Peyer's patch (tissue), 4 donors: ENCODE results near the gene CACNA1S. TPM values are rescaled to one million over a fixed set of nuclear protein-coding genes. Genes with fewer than 3 reads are reported as not detected.

Experiments
- DNase-seq, 3 donors: peaks; one replicate each; pipeline ENCODE4 v3.0.0-alpha.2; 2017 to 2019
- H3K27ac ChIP-seq, 4 donors: fragments of 200-600 bp; sonication (generic); one replicate each; pipeline ENCODE4 v1.5.1; 2016 to 2019
- H3K27me3 ChIP-seq, 2 donors: fragments of 200-600 bp; sonication (generic); one replicate each; pipeline ENCODE4 v1.5.1; 2019
- H3K36me3 ChIP-seq, 3 donors: fragments of 200-600 bp; sonication (generic); one replicate each; pipeline ENCODE4 v1.5.1; 2016 to 2019
- H3K4me1 ChIP-seq, 4 donors: fragments of 200-600 bp; sonication (generic); one replicate each; pipeline ENCODE4 v1.5.1; 2016 to 2019
- H3K4me3 ChIP-seq, 4 donors: fragments of 200-600 bp; sonication (generic); 1 replicate in 3 of 4; 2 replicates in 1 of 4; pipeline ENCODE4 v1.5.1; 2016 to 2019; ENCODE audit warnings: mild to moderate bottlenecking in 1 of 4
- H3K9me3 ChIP-seq, 4 donors: fragments of 200-600 bp; sonication (generic); one replicate each; pipeline ENCODE4 v1.5.1; 2016 to 2019; ENCODE audit warnings: mild to moderate bottlenecking in 1 of 4
- CTCF ChIP-seq, 6 experiments: fragments of 450-650 bp in 4 of 6; fragments of 200-600 bp in 2 of 6; sonication (generic) in 1 of 6; IDR thresholded peaks; one replicate each; pipeline ENCODE4 v1.5.1; 2017 to 2019; ENCODE audit warnings: antibody characterized with exemption in 6 of 6, mild to moderate bottlenecking in 3 of 6, moderate library complexity in 1 of 6
- POLR2A ChIP-seq, 2 donors: fragments of 450-650 bp; IDR thresholded peaks; one replicate each; pipeline ENCODE4 v1.5.1; 2017; ENCODE audit warnings: antibody characterized with exemption in 2 of 2, mild to moderate bottlenecking in 2 of 2, moderate library complexity in 2 of 2
- total RNA-seq, 4 donors: library from RNA; depleted of rRNA; stranded (reverse); fragments of >200 nt; gene quantifications; one replicate each; pipeline ENCODE4 v1.1.0, GENCODE V29; 2016

The CACNA1S gene
- total RNA-seq: not detected

GRCh38 chr1:201112173-201112731, at the start of gene CACNA1S:
CACNA1S (minus strand) TSS chr1:201112426; CDS start chr1:201112339, 87 bp downstream.
- no peaks in the 10 kb centered on the region for H3K27me3 ChIP-seq
- peaks cover 0 to 6% (median 0%) of the 10 kb centered on the region in 4 donors for H3K4me1 ChIP-seq
- no peaks in the 10 kb centered on the region for H3K9me3 ChIP-seq
- TF ChIP-seq CTCF (IDR thresholded peaks at IDR 0.05) (no peak), POLR2A (IDR thresholded peaks at IDR 0.05) (no peak)
- DNase-seq: no peak
- no peak within 1 kb of the TSS for H3K27ac ChIP-seq
- no peak within 1 kb of the TSS for H3K4me3 ChIP-seq
- no peaks in the 10 kb centered on the region for H3K36me3 ChIP-seq

DNA sequence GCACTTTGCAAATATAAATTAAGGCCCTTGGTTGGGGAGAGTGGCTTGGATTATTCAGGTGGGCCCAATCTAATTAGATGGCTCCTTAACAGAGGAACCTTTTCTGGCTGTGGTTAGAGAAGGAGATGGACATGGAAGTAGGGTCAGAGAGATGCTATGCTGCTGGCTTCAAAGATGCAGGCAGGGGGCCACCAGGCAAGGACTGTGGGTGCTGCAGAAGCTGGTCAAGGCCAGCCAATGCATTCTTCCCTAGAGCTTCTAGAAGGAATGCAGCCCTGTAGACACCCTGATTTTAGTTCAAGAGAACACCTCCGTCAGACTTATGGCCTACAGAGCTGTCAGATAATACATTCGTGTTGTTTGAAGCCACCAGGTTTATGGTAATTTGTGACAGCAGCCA, 45.7 kb upstream of the CACNA1S start:
- TF ChIP-seq POLR2A (IDR thresholded peaks at IDR 0.05) (no peak), CTCF (IDR thresholded peaks at IDR 0.05) (no peak)
- Histone ChIP-seq H3K4me1 (peaks cover 0 to 12% (median 3%) of the 10 kb centered on the region in 4 donors), H3K27ac (no peak overlapping the region), H3K4me3 (no peak overlapping the region), H3K27me3 (no peaks in the 10 kb centered on the region), H3K36me3 (no peaks in the 10 kb centered on the region), H3K9me3 (no peaks in the 10 kb centered on the region)
- DNase-seq: no peak

DNA sequence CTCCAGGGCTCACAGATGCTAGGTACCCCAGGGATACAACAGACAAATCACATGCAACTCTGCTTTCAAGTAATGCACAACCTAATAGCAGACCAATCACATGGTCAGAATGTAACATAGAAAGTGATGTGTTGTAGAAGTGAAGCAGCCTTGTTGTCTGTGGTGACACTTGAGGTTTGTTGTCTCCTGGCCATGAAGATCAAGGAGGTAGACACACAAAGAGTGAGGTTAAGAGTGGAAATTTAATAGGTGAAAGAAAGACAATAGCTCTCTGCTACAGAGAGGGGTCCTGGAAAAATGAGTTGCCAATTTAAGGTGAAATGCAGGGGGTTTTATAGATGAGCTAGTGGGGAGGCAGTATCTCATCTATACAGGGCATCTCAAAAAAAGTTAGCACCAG, 44.6 kb upstream of the CACNA1S start:
- no peak for TF ChIP-seq CTCF (IDR thresholded peaks at IDR 0.05)
- TF ChIP-seq POLR2A (IDR thresholded peaks at IDR 0.05): no peak
- no peak overlapping the region for H3K27ac ChIP-seq
- H3K27me3 ChIP-seq: no peaks in the 10 kb centered on the region
- no peak for DNase-seq
- H3K4me3 ChIP-seq: no peak overlapping the region
- no peaks in the 10 kb centered on the region for H3K36me3 ChIP-seq
- no peaks in the 10 kb centered on the region for H3K9me3 ChIP-seq
- peaks cover 0 to 12% (median 3%) of the 10 kb centered on the region in 4 donors for H3K4me1 ChIP-seq

DNA sequence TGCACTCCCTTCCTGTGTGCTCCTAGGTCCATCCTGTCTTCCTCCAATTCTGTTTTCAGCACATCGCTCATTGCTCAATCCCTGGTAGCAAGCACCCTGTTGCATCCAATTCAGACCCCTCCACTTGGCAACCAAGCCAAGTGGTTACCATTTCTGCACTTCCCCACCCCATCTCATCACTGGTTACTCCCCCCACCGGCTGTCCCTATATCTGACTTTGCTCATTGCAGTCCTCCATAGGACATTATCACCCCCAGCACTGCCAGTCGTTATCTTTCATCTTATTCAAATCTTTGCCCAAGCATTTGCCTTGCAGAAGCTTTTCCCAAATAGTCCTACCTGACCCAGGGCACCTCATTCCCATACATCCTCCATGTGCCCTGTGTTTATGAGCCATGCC, 44.1 kb upstream of the CACNA1S start:
- Histone ChIP-seq H3K27me3 (no peaks in the 10 kb centered on the region), H3K9me3 (no peaks in the 10 kb centered on the region), H3K4me1 (peaks cover 0 to 12% (median 3%) of the 10 kb centered on the region in 4 donors), H3K36me3 (peaks cover 0 to 4% (median 0%) of the 10 kb centered on the region in 3 donors), H3K4me3 (no peak overlapping the region), H3K27ac (no peak overlapping the region)
- no peak for TF ChIP-seq CTCF (IDR thresholded peaks at IDR 0.05)
- TF ChIP-seq POLR2A (IDR thresholded peaks at IDR 0.05): no peak
- DNase-seq: no peak

DNA sequence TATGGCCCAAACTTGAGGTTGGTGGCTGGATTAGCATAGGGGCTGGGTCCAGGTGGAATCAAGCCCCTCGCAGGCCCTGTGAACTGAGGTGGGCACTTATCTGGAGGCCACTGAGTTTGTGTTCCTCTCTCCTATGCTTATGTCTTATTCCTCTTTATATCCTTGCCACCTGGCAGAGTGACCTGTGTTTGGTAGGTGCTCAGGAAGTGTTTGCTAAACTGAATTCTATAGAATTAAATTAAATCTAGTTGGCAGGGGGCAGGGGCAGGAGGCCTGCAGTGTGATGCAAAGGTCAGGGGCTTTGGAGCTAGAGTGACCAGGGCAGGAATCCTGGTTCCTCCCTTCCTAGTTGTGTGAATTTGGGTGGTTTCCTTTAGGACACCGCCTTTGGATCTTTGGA, 43.1 kb upstream of the CACNA1S start:
- Histone ChIP-seq H3K9me3 (no peaks in the 10 kb centered on the region), H3K4me3 (no peak overlapping the region), H3K36me3 (peaks cover 0 to 5% (median 0%) of the 10 kb centered on the region in 3 donors), H3K4me1 (peaks cover 0 to 12% (median 3%) of the 10 kb centered on the region in 4 donors), H3K27ac (no peak overlapping the region), H3K27me3 (no peaks in the 10 kb centered on the region)
- no peak for DNase-seq
- TF ChIP-seq POLR2A (IDR thresholded peaks at IDR 0.05): no peak
- no peak for TF ChIP-seq CTCF (IDR thresholded peaks at IDR 0.05)
